ENCODE data around the gene PGAP3.

PGAP3 gene

DNA sequence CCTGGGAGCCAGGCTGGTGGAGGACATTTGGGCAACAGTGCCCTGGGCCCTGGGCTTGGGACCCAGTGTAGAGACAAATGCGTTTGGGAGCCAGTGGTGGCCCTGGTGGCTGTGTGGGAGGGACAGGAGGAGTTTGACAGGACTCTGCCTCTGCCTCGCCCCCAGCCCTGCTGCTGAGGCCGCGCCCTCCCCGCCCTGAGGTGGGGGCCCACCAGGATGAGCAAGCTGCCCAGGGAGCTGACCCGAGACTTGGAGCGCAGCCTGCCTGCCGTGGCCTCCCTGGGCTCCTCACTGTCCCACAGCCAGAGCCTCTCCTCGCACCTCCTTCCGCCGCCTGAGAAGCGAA is 34.6 kb downstream of the PGAP3 start:
- H3K9me3 ChIP-seq (replicated peaks; ENCODE audit: insufficient read depth, low read length) = no peaks in the 10 kb centered on the region

DNA sequence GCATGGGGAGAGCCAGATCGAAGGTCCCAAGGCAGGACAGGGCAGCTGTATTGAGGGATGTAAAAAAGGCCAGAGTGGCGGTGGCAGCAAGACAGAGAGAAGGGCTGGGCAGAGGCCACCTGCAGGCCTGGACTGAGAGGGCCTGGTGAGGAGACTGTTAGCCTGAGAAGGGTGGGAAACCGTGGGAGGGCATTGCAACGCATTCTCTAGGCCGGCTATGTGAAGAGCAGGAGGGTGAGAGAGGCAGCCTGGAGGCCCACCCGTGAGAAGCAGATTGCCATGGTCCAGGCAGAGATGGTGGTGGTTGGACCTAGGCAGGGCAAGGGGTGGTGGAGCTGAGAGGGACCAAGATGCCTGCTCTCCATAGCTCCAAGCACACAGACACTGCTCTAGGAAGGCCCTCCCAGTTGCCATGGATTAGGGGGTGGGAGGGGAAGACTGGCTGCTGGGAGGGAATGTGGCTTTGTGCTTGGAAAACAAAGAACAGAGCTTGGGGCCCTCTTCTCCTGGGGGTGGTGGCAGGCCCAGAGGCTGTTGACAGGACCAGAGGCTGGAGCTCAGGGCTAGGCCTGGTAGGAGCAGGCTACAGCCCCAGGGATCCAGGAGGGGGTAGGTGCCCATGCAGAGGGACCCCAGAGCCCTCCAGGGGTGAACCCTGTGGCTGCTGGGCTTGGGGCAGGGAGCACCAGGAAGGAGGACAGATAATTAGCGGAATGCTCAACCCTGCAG is 35.1 kb downstream of the PGAP3 start:
- H3K9me3 ChIP-seq (replicated peaks; ENCODE audit: insufficient read depth, low read length) = no peaks in the 10 kb centered on the region
- H3K9ac ChIP-seq (ENCODE audit: low read length) = no peak overlapping the region
- no peak overlapping the region for H2AFZ ChIP-seq (ENCODE audit: low read length)
- no peak overlapping the region for H3K4me2 ChIP-seq (ENCODE audit: low read depth, low read length)
- no peaks in the 10 kb centered on the region for H3K36me3 ChIP-seq (replicated peaks; ENCODE audit: insufficient read depth, low read length)
- no peaks in the 10 kb centered on the region for H3K9me2 ChIP-seq (replicated peaks; ENCODE audit: insufficient read depth, low read length)
- no peak overlapping the region for H3K27ac ChIP-seq (ENCODE audit: low read length)
- H3K4me1 ChIP-seq (ENCODE audit: low read length) = no peaks in the 10 kb centered on the region
- H3K27me3 ChIP-seq (replicated peaks; ENCODE audit: insufficient read depth, low read length) = no peaks in the 10 kb centered on the region
- no peaks in the 10 kb centered on the region for H3F3A ChIP-seq (ENCODE audit: insufficient read depth, low read length)
- TF ChIP-seq EZH2 (optimal IDR thresholded peaks at IDR 0.05; ENCODE audit: low read depth, low read length) = no peak
- no peaks in the 10 kb centered on the region for H4K20me1 ChIP-seq (ENCODE audit: insufficient read depth, low read length)
- no peak for DNase-seq
- H3K79me2 ChIP-seq (ENCODE audit: low read length) = peaks cover 10% of the 10 kb centered on the region; the same call in 1 of the 2 replicates
- no peak overlapping the region for H3K4me3 ChIP-seq (ENCODE audit: low read length)

More for the DNA sequence above, 34.6 kb downstream of the PGAP3 start:
- H3K27me3 ChIP-seq (replicated peaks; ENCODE audit: insufficient read depth, low read length) = no peaks in the 10 kb centered on the region
- H3K27ac ChIP-seq (ENCODE audit: low read length) = no peak overlapping the region
- H2AFZ ChIP-seq (ENCODE audit: low read length) = no peak overlapping the region
- H3K79me2 ChIP-seq (ENCODE audit: low read length) = peaks cover 10% of the 10 kb centered on the region; the same call in 1 of the 2 replicates
- TF ChIP-seq, protein P1, sequence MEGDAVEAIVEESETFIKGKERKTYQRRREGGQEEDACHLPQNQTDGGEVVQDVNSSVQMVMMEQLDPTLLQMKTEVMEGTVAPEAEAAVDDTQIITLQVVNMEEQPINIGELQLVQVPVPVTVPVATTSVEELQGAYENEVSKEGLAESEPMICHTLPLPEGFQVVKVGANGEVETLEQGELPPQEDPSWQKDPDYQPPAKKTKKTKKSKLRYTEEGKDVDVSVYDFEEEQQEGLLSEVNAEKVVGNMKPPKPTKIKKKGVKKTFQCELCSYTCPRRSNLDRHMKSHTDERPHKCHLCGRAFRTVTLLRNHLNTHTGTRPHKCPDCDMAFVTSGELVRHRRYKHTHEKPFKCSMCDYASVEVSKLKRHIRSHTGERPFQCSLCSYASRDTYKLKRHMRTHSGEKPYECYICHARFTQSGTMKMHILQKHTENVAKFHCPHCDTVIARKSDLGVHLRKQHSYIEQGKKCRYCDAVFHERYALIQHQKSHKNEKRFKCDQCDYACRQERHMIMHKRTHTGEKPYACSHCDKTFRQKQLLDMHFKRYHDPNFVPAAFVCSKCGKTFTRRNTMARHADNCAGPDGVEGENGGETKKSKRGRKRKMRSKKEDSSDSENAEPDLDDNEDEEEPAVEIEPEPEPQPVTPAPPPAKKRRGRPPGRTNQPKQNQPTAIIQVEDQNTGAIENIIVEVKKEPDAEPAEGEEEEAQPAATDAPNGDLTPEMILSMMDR (IDR thresholded peaks at IDR 0.05; ENCODE audit: low read length) = no peak
- TF ChIP-seq EZH2 (optimal IDR thresholded peaks at IDR 0.05; ENCODE audit: low read depth, low read length) = no peak
- TF ChIP-seq EZH2phosphoT487 (IDR thresholded peaks at IDR 0.05; ENCODE audit: low read length) = no peak
- H3K9ac ChIP-seq (ENCODE audit: low read length) = no peak overlapping the region
- no peaks in the 10 kb centered on the region for H4K20me1 ChIP-seq (ENCODE audit: insufficient read depth, low read length)
- H3K4me2 ChIP-seq (ENCODE audit: low read depth, low read length) = no peak overlapping the region
- no peaks in the 10 kb centered on the region for H3F3A ChIP-seq (ENCODE audit: insufficient read depth, low read length)
- H3K36me3 ChIP-seq (replicated peaks; ENCODE audit: insufficient read depth, low read length) = no peaks in the 10 kb centered on the region
- DNase-seq = no peak
- H3K4me1 ChIP-seq (ENCODE audit: low read length) = no peaks in the 10 kb centered on the region
- H3K4me3 ChIP-seq (ENCODE audit: low read length) = no peak overlapping the region
- H3K9me2 ChIP-seq (replicated peaks; ENCODE audit: insufficient read depth, low read length) = no peaks in the 10 kb centered on the region

DNA sequence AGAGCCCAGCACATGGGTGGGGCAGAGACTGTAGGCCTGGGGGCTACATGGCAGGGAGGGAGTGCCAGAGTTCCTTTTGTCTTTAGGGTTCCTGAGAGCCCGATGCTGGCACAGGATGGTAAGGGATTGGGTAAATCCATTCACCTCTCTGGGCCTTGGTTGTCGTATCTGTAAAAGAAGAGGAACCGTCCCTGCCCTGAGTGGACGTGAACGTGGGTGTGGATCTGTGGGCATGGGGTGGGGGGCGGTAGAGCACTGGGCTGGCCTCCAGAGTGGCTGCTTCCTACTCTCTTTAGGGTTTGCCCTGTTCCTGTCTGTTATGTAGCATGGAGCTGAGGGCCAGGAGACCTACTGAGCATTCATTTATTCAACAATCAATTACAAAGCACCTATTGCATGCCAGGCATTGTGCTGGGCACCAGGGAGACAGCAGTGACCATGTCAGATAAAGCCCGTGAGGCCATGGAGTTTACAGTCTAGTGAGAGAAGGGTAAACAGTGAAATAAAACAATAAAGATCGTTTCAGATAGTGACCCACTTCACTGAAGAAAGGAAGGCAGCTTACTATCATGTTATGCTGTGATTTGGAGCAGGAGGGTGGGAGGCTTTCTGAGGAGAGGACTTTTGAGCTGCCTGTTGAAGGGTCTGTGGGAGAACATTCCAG is 35.8 kb downstream of the PGAP3 start:
- Histone ChIP-seq H3K36me3 (replicated peaks; ENCODE audit: insufficient read depth, low read length) (no peaks in the 10 kb centered on the region), H3K27ac (ENCODE audit: low read length) (no peak overlapping the region), H3K4me2 (ENCODE audit: low read depth, low read length) (no peak overlapping the region), H3K9me2 (replicated peaks; ENCODE audit: insufficient read depth, low read length) (no peaks in the 10 kb centered on the region), H3K4me3 (ENCODE audit: low read length) (no peak overlapping the region), H3K9me3 (replicated peaks; ENCODE audit: insufficient read depth, low read length) (no peaks in the 10 kb centered on the region), H3K79me2 (ENCODE audit: low read length) (peaks cover 16% of the 10 kb centered on the region), H3K27me3 (replicated peaks; ENCODE audit: insufficient read depth, low read length) (no peaks in the 10 kb centered on the region), H3K4me1 (ENCODE audit: low read length) (no peaks in the 10 kb centered on the region), H4K20me1 (ENCODE audit: insufficient read depth, low read length) (no peaks in the 10 kb centered on the region), H3K9ac (ENCODE audit: low read length) (no peak overlapping the region), H2AFZ (ENCODE audit: low read length) (no peak overlapping the region), H3F3A (ENCODE audit: insufficient read depth, low read length) (no peaks in the 10 kb centered on the region)
- DNase-seq = no peak
- TF ChIP-seq EZH2phosphoT487 (IDR thresholded peaks at IDR 0.05; ENCODE audit: low read length) = no peak
- TF ChIP-seq, protein P1 (IDR thresholded peaks at IDR 0.05; ENCODE audit: low read length) = no peak
- no peak for TF ChIP-seq EZH2 (optimal IDR thresholded peaks at IDR 0.05; ENCODE audit: low read depth, low read length)

DNA sequence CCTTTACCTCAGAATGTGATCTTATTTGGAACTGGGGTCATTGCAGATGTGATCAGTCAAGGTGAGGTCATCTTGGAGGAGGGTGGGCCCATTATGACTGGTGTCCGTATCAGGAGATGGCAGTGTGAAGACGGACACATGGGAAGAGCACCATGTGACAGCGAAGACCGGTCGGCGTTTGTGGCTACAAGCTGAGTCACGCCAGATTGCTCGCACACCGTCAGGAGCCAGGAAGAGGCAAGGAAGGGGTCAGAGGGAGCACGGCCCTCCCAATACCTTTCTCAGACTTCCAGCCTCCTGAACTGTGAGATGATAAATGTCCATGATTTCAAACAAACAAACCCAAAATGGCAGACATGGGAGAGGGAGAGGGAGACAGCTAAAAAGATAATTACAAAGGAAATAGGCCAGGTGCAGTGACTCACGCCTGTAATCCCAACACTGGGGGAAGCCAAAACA is 37.7 kb downstream of the PGAP3 start:
- Histone ChIP-seq H3K27ac (ENCODE audit: low read length) (no peak overlapping the region), H3K4me1 (ENCODE audit: low read length) (no peaks in the 10 kb centered on the region), H3K9ac (ENCODE audit: low read length) (no peak overlapping the region), H3K27me3 (replicated peaks; ENCODE audit: insufficient read depth, low read length) (no peaks in the 10 kb centered on the region), H2AFZ (ENCODE audit: low read length) (no peak overlapping the region), H3K4me2 (ENCODE audit: low read depth, low read length) (no peak overlapping the region), H3K4me3 (ENCODE audit: low read length) (no peak overlapping the region), H3K36me3 (replicated peaks; ENCODE audit: insufficient read depth, low read length) (no peaks in the 10 kb centered on the region), H3K9me3 (replicated peaks; ENCODE audit: insufficient read depth, low read length) (no peaks in the 10 kb centered on the region), H4K20me1 (ENCODE audit: insufficient read depth, low read length) (no peaks in the 10 kb centered on the region), H3K9me2 (replicated peaks; ENCODE audit: insufficient read depth, low read length) (no peaks in the 10 kb centered on the region), H3F3A (ENCODE audit: insufficient read depth, low read length) (no peaks in the 10 kb centered on the region), H3K79me2 (ENCODE audit: low read length) (peaks cover 21% of the 10 kb centered on the region)
- no peak for DNase-seq
- TF ChIP-seq EZH2phosphoT487 (IDR thresholded peaks at IDR 0.05; ENCODE audit: low read length) (no peak), EZH2 (optimal IDR thresholded peaks at IDR 0.05; ENCODE audit: low read depth, low read length) (no peak)
- TF ChIP-seq, protein P1 (IDR thresholded peaks at IDR 0.05; ENCODE audit: low read length) = no peak

All from MM.1S (cell line).